ENCODE data around the gene CUBN.

Gene CUBN

GRCh38 chr10:16952080-16952479 is 177.5 kb downstream of the CUBN start:
- DNase-seq (ENCODE audit: low read depth) = no peak

GRCh38 chr10:16950656-16951601 is 178.7 kb downstream of the CUBN start:
- DNase-seq (ENCODE audit: low read depth) = no peak

- no peak for DNase-seq (ENCODE audit: low read depth)
These were observed 179.8 kb downstream of the CUBN start for GRCh38 chr10:16949816-16950215.

- no peak for DNase-seq (ENCODE audit: low read depth)
These were observed 181.2 kb downstream of the CUBN start for GRCh38 chr10:16948361-16948760.

GRCh38 chr10:16947069-16947468 is 182.5 kb downstream of the CUBN start:
- no peak for DNase-seq (ENCODE audit: low read depth)

GRCh38 chr10:16945593-16945992 is 184.0 kb downstream of the CUBN start:
- DNase-seq (ENCODE audit: low read depth) = no peak

- no peak for DNase-seq (ENCODE audit: low read depth)
These were observed 184.6 kb downstream of the CUBN start for GRCh38 chr10:16944986-16945385.

- peak; percentile 85 for DNase-seq (ENCODE audit: low read depth)
These were observed 185.2 kb downstream of the CUBN start for GRCh38 chr10:16944402-16944801.

- DNase-seq (ENCODE audit: low read depth) = peak; percentile 46
These were observed 186.0 kb downstream of the CUBN start for GRCh38 chr10:16943295-16944285.

GRCh38 chr10:16942381-16943078 is 187.1 kb downstream of the CUBN start:
- DNase-seq (ENCODE audit: low read depth) = no peak

GRCh38 chr10:16941870-16942269 is 187.7 kb downstream of the CUBN start:
- no peak for DNase-seq (ENCODE audit: low read depth)

- no peak for DNase-seq (ENCODE audit: low read depth)
These were observed 188.5 kb downstream of the CUBN start for GRCh38 chr10:16941067-16941466.

- DNase-seq (ENCODE audit: low read depth) = no peak
These were observed 190.7 kb downstream of the CUBN start for GRCh38 chr10:16938952-16939351.

- DNase-seq (ENCODE audit: low read depth) = no peak
These were observed 195.2 kb downstream of the CUBN start for GRCh38 chr10:16934461-16934860.

GRCh38 chr10:16933783-16934182 is 195.8 kb downstream of the CUBN start:
- no peak for DNase-seq (ENCODE audit: low read depth)

GRCh38 chr10:16931930-16932329 is 197.7 kb downstream of the CUBN start:
- no peak for DNase-seq (ENCODE audit: low read depth)

GRCh38 chr10:16930540-16930939 is 199.1 kb downstream of the CUBN start:
- DNase-seq (ENCODE audit: low read depth) = no peak

GRCh38 chr10:16929069-16929468 is 200.5 kb downstream of the CUBN start:
- DNase-seq (ENCODE audit: low read depth) = no peak

- DNase-seq (ENCODE audit: low read depth) = no peak
These were observed 202.1 kb downstream of the CUBN start for GRCh38 chr10:16927546-16927945.

- DNase-seq (ENCODE audit: low read depth) = no peak
These were observed 205.9 kb downstream of the CUBN start for GRCh38 chr10:16923726-16924125.

- no peak for DNase-seq (ENCODE audit: low read depth)
These were observed 206.3 kb downstream of the CUBN start for GRCh38 chr10:16923309-16923708.
